HepG2 (cell line): ENCODE results near the gene MYCBPAP. TPM values are rescaled to one million over a fixed set of nuclear protein-coding genes. Genes with fewer than 3 reads are reported as not detected.

Experiments
- ATF4 ChIP-seq, 2 experiments: fragments of 450-650 bp in 1 of 2; sonication (generic) in 1 of 2; formaldehyde crosslinking; IDR thresholded peaks; 2 replicates each; pipeline versions ENCODE4 v1.5.0 to v1.8.0; 2020 to 2022; ENCODE audit warnings: mild to moderate bottlenecking in 1 of 2, missing genetic modification reagents in 1 of 2
- E2F5 ChIP-seq: sonication (generic); formaldehyde crosslinking; conservative IDR thresholded peaks from 2 replicates; pipeline ENCODE4 v1.4.0; 2020; ENCODE audit warnings: missing genetic modification reagents
- IKZF1 ChIP-seq: fragments of 450-650 bp; IDR thresholded peaks from 2 replicates; pipeline ENCODE4 v1.7.1; 2016
- MED13 ChIP-seq: sonication (generic); formaldehyde crosslinking; IDR thresholded peaks from 2 replicates; pipeline ENCODE4 v1.5.0; 2020; ENCODE audit warnings: missing genetic modification reagents
- NCOR1 ChIP-seq: fragments of 200-600 bp; sonication (generic); IDR thresholded peaks from 2 replicates; pipeline ENCODE4 v1.7.0; 2017; ENCODE audit warnings: antibody characterized with exemption, low read length, borderline replicate concordance
- PCBP2 ChIP-seq: fragments of 200-400 bp; formaldehyde crosslinking; optimal IDR thresholded peaks from 2 replicates; pipeline ENCODE3; 2018; ENCODE audit warnings: low read length, low read depth; ENCODE audit not compliant: poor library complexity, severe bottlenecking
- PLSCR1 ChIP-seq: sonication (generic); formaldehyde crosslinking; IDR thresholded peaks from 2 replicates; pipeline ENCODE4 v1.5.0; 2020; ENCODE audit warnings: missing genetic modification reagents, mild to moderate bottlenecking, borderline replicate concordance
- SMARCE1 ChIP-seq: fragments of 450-650 bp; IDR thresholded peaks from 2 replicates; pipeline ENCODE4 v1.6.1; 2017; ENCODE audit warnings: borderline replicate concordance
- TRIM22 ChIP-seq: fragments of 450-650 bp; IDR thresholded peaks from 2 replicates; pipeline ENCODE4 v1.6.1; 2017
- ZBED4 ChIP-seq: sonication (generic); formaldehyde crosslinking; IDR thresholded peaks from 2 replicates; pipeline ENCODE4 v1.4.0; 2020; ENCODE audit warnings: missing genetic modification reagents, borderline replicate concordance
- ZKSCAN8 ChIP-seq: IDR thresholded peaks from 2 replicates; pipeline ENCODE4 v1.6.1; 2016; ENCODE audit warnings: borderline replicate concordance, missing genetic modification reagents, missing compliant biosample characterization
- ZNF629 ChIP-seq: sonication (generic); formaldehyde crosslinking; conservative IDR thresholded peaks from 2 replicates; pipeline ENCODE4 v1.5.0; 2020; ENCODE audit warnings: missing genetic modification reagents
- ZNF709 ChIP-seq: sonication (generic); formaldehyde crosslinking; IDR thresholded peaks from 2 replicates; pipeline ENCODE4 v1.5.0; 2020; ENCODE audit warnings: mild to moderate bottlenecking, missing genetic modification reagents
- ZNF761 ChIP-seq: sonication (generic); formaldehyde crosslinking; conservative IDR thresholded peaks from 2 replicates; pipeline ENCODE4 v1.4.0; 2020; ENCODE audit warnings: mild to moderate bottlenecking, missing genetic modification reagents
- ZNF772 ChIP-seq: sonication (generic); formaldehyde crosslinking; IDR thresholded peaks from 2 replicates; pipeline ENCODE4 v1.5.0; 2020; ENCODE audit warnings: mild to moderate bottlenecking, missing genetic modification reagents
- polyA plus RNA-seq, 8 experiments: library from polyadenylated mRNA; depleted of rRNA in 3 of 8; stranded (reverse) in 7 of 8; unstranded in 1 of 8; fragments of >200 nt; fragmentation: Illumina TruSeq in 4 of 8; extraction: Trizol in 4 of 8; gene quantifications; 2 replicates each; pipeline versions ENCODE4 v1.2.1 to v1.2.3, GENCODE V29; 2011 to 2016; ENCODE audit warnings: low read depth in 4 of 8, missing spikeins in 1 of 8, mixed read lengths in 1 of 8; ENCODE audit not compliant: insufficient read depth in 1 of 8
- total RNA-seq, 5 experiments: library from RNA; depleted of rRNA; stranded (reverse); fragments of >200 nt; fragmentation: Illumina TruSeq; extraction: Trizol; gene quantifications; 2 replicates each; pipeline ENCODE4 v1.2.3, GENCODE V29; 2016; ENCODE audit warnings: low read depth in 1 of 5

Gene MYCBPAP
- total and polyA plus RNA-seq, 2 of the 13 experiments (the other 11 are each of a cell fraction or from before 2014, with no cell fraction given) = 0.22 to 0.24 TPM

GRCh38 chr17:50542795-50543774 lies 34.8 kb downstream of the MYCBPAP start (continued):
- TF ChIP-seq E2F5 (CRISPR knock-in tag) = no peak
- TF ChIP-seq IKZF1 = no peak
- TF ChIP-seq ZNF761 (CRISPR knock-in tag) = no peak; the same call in 1 of the 2 replicates
- TF ChIP-seq ATF4 (CRISPR knock-in tag; IDR thresholded peaks at IDR 0.05) = 0 out of 4 replicates have a peak, but pooled peaks have one; percentile 4 to 45
- TF ChIP-seq PLSCR1 (CRISPR knock-in tag) = no peak
- no peak for TF ChIP-seq TRIM22
- no peak for TF ChIP-seq SMARCE1
- TF ChIP-seq ZNF709 = no peak
- peak; percentile 53; the same call in 1 of the 2 replicates for TF ChIP-seq ZKSCAN8 (CRISPR knock-in tag)
- peak; percentile 98 for TF ChIP-seq ZNF629 (CRISPR knock-in tag)
- no peak for TF ChIP-seq PCBP2
- TF ChIP-seq MED13 (CRISPR knock-in tag) = peak; percentile 84
- peak; percentile 46 for TF ChIP-seq NCOR1
- TF ChIP-seq ZBED4 = 0 out of 2 replicates have a peak, but pooled peaks have one; percentile 56
- TF ChIP-seq ZNF772 (CRISPR knock-in tag) = peak; percentile 81; the same call in 1 of the 2 replicates
